Uterus (tissue), 4 donors: Measurements from ENCODE around the gene ARRDC1. TPM values are rescaled to one million over a fixed set of nuclear protein-coding genes. Genes with fewer than 3 reads are reported as not detected.

Experiments
- DNase-seq, 2 donors: peaks; one replicate each; pipeline ENCODE4 v3.0.0-alpha.2; 2019 to 2020
- H3K27ac ChIP-seq, 2 donors: fragments of 200-600 bp; sonication (generic); 1 replicate in 1 of 2; 2 replicates in 1 of 2; pipeline ENCODE4 v1.5.1; 2016 to 2018
- H3K27me3 ChIP-seq, 2 donors: fragments of 200-600 bp; sonication (generic); one replicate each; pipeline ENCODE4 v1.5.1; 2018 to 2019; ENCODE audit warnings: control low read depth in 1 of 2
- H3K36me3 ChIP-seq, 2 donors: fragments of 200-600 bp; sonication (generic); one replicate each; pipeline ENCODE4 v1.5.1; 2019; ENCODE audit warnings: control low read depth in 1 of 2
- H3K4me1 ChIP-seq, 2 donors: fragments of 200-600 bp; sonication (generic); one replicate each; pipeline ENCODE4 v1.5.1; 2018 to 2019; ENCODE audit warnings: control low read depth in 1 of 2
- H3K4me3 ChIP-seq, 2 donors: fragments of 200-600 bp; sonication (generic); 1 replicate in 1 of 2; 2 replicates in 1 of 2; pipeline ENCODE4 v1.5.1; 2018 to 2019; ENCODE audit warnings: mild to moderate bottlenecking in 1 of 2
- H3K9me3 ChIP-seq, 2 donors: fragments of 200-600 bp; sonication (generic); one replicate each; pipeline ENCODE4 v1.5.1; 2019; ENCODE audit warnings: control low read depth in 1 of 2
- POLR2A ChIP-seq, 2 donors: fragments of 450-650 bp; IDR thresholded peaks; one replicate each; pipeline ENCODE4 v1.6.1; 2016; ENCODE audit warnings: antibody characterized with exemption in 2 of 2, mild to moderate bottlenecking in 1 of 2, moderate library complexity in 1 of 2
- intact Hi-C: fragments of 100-400 bp; cut with DNase I; formaldehyde crosslinking; loops from one replicate; pipeline ENCODE4 v1.15.1; 2023; ENCODE audit warnings: low total_unique reads
- total RNA-seq, 4 donors: library from RNA; depleted of rRNA in 3 of 4; stranded (reverse); fragments of >200 nt in 3 of 4; gene quantifications; one replicate each; pipeline versions ENCODE4 v1.1.0 to v1.2.4, GENCODE V29; 2014 to 2023
- TF ChIP-seq, protein P1 (sequence below), 4 experiments: fragments of 200-600 bp in 2 of 4; fragments of 450-650 bp in 2 of 4; sonication (generic) in 2 of 4; IDR thresholded peaks; one replicate each; pipeline ENCODE4 v1.5.1; 2016 to 2019; ENCODE audit warnings: antibody characterized with exemption in 4 of 4, mild to moderate bottlenecking in 2 of 4, moderate library complexity in 1 of 4
- donor health status: DM: yes; HTN: yes; CAD: no.

The ARRDC1 gene
- total RNA-seq, 4 donors from 2014 or later = 10.3 to 25.1 (median 21.3) TPM

DNA sequence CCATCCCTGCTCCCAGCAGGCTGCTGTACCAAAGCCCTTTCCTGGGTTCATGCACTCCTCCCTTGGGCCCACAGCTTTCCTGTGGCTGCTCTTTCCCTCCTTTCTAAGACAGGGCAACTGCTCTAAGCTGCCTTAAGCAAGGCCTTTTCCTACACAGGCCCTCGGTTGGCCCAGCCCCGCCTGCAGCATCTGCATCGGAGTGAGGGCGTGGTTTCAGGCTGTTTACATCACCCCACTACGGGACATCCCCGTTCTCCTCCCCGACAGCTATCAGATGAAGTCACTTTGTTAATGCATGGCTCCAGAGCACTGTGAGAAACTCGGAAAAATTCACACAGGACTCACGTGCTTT is 30.1 kb upstream of the ARRDC1 start:
- H3K27ac ChIP-seq = no peak overlapping the region
- intact Hi-C loops = no loop called here
- H3K9me3 ChIP-seq = no peaks in the 10 kb centered on the region
- TF ChIP-seq, protein P1, sequence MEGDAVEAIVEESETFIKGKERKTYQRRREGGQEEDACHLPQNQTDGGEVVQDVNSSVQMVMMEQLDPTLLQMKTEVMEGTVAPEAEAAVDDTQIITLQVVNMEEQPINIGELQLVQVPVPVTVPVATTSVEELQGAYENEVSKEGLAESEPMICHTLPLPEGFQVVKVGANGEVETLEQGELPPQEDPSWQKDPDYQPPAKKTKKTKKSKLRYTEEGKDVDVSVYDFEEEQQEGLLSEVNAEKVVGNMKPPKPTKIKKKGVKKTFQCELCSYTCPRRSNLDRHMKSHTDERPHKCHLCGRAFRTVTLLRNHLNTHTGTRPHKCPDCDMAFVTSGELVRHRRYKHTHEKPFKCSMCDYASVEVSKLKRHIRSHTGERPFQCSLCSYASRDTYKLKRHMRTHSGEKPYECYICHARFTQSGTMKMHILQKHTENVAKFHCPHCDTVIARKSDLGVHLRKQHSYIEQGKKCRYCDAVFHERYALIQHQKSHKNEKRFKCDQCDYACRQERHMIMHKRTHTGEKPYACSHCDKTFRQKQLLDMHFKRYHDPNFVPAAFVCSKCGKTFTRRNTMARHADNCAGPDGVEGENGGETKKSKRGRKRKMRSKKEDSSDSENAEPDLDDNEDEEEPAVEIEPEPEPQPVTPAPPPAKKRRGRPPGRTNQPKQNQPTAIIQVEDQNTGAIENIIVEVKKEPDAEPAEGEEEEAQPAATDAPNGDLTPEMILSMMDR (IDR thresholded peaks at IDR 0.05) = no peak
- TF ChIP-seq POLR2A (IDR thresholded peaks at IDR 0.05) = no peak
- H3K4me1 ChIP-seq = peaks cover 5% of the 10 kb centered on the region in 2 donors
- DNase-seq = no peak
- no peaks in the 10 kb centered on the region for H3K36me3 ChIP-seq
- H3K4me3 ChIP-seq = no peak overlapping the region
- no peaks in the 10 kb centered on the region for H3K27me3 ChIP-seq

DNA sequence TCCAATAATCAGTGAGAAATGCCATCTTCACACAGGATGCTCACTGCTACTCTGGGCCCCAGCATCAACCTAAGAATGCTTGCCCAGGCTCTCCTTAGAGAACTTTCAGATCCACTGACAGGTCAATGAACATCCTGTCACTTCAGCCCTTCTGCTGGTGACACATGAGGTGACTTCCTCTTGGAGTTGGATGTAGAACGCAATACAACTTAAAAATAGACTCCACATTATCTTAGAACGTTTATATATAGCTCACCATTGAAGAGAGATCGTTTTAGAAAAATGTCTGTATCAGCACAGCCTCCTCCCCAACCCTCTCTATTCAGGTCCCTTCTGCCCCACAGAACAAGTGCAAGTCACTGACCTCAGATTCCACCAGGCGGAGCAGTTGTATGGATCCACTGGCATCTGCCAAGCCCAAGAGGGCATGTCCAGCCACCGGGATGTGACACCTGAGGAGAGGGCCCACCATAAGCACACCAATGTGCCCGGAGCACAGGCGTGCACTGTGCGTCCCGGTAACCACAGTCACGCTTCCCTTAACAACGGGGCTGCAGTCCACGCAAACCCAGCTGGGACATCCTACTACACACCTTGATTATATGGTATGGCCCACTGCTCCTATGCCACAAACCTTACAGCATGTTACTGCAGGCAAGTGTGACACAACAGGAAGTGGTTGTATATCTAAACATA is 29.6 kb upstream of the ARRDC1 start:
- Histone ChIP-seq H3K36me3 (no peaks in the 10 kb centered on the region), H3K4me1 (peaks cover 5% of the 10 kb centered on the region in 2 donors), H3K27me3 (no peaks in the 10 kb centered on the region), H3K4me3 (no peak overlapping the region), H3K9me3 (no peaks in the 10 kb centered on the region), H3K27ac (no peak overlapping the region)
- DNase-seq = no peak
- TF ChIP-seq POLR2A (IDR thresholded peaks at IDR 0.05) = no peak
- TF ChIP-seq, protein P1 (IDR thresholded peaks at IDR 0.05) = no peak
- intact Hi-C loops = no loop called here

DNA sequence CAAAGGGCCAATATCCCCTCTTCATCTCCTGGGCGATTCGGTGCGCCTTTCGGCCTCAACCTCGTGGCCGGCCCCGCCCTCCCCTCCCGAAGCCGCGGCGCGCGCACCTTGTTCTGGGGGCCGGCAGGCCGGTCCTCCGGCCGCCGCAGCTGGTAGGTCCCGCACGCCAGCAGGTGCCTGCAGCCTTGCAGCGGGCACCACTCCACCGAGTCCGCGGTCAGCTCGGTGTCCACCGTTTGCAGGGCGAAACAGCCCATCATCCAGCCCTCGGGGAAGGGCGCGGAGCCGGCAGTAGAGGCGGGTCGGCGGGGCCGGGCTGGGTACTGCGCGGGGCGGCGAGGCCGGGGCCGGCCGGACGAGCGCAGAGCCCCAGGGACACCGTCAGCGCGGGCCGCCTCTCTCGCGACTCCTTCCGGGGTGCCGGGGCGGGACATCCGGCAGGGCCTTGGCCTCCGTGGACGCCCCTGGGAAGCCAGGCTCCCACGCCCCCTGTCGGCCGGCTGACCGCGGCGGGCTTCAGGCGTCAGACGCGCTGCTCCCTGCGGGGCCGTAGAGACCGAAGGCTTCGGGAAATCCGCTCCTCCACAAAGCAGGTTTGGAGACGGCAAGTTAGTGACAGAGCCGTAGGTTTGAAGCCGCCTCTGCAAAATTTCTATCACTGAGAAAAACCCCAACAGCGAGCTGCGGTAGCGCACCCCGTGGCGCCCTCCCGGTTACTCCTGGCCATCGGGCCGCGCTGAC is 26.8 kb upstream of the ARRDC1 start, which contains the start of gene DPH7:
DPH7 (minus strand) TSS at position 408 of the 741 bp plus-strand sequence; CDS start at position 260, 148 bp downstream.
- H3K27me3 ChIP-seq = no peaks in the 10 kb centered on the region
- DNase-seq = peak; percentile 90 to 94
- intact Hi-C loops = no loop called here
- H3K36me3 ChIP-seq = no peaks in the 10 kb centered on the region
- H3K4me3 ChIP-seq = peak within 1 kb of the TSS; percentile 69 to 100
- H3K27ac ChIP-seq = peak within 1 kb of the TSS; percentile 50 to 82
- TF ChIP-seq, protein P1 (IDR thresholded peaks at IDR 0.05) = peak; percentile 92 to 98 (median 94)
- peak in 1 of 2 donors; percentile 72 for TF ChIP-seq POLR2A (IDR thresholded peaks at IDR 0.05)
- H3K4me1 ChIP-seq = peaks cover 5% of the 10 kb centered on the region in 2 donors
- H3K9me3 ChIP-seq = no peaks in the 10 kb centered on the region

DNA sequence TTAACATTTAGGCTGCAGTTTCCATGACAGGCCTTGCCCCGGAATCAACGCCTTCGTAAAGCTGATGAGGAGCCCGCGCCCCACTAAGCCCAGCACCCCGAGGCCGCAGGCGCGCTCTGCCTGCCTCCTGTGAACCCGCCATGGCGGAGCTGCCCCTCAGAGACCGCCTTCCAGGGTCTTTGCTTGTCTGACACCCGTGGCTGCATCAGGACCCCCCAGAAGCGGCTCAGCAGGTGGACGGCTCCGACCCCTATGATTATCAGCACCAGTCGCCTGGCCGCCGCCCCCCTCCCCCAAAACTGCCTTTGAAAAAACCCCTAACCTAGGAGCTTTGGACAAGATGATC is 26.3 kb upstream of the ARRDC1 start:
- no peaks in the 10 kb centered on the region for H3K27me3 ChIP-seq
- TF ChIP-seq, protein P1 (IDR thresholded peaks at IDR 0.05) = no peak
- TF ChIP-seq POLR2A (IDR thresholded peaks at IDR 0.05) = no peak
- intact Hi-C loops = no loop called here
- peak overlapping the region; percentile 50 to 82 for H3K27ac ChIP-seq
- no peaks in the 10 kb centered on the region for H3K9me3 ChIP-seq
- no peak for DNase-seq
- H3K4me3 ChIP-seq = peak overlapping the region; percentile 69 to 100
- no peaks in the 10 kb centered on the region for H3K36me3 ChIP-seq
- H3K4me1 ChIP-seq = peaks cover 5% of the 10 kb centered on the region in 2 donors
